HG03039 (cell line): ENCODE measurements around the gene MMP27.
A peak's percentile ranks its signal among the peaks of the same experiment; 100 is the strongest.
"Not testable (repeated sequence)": the region's sequence is repeated elsewhere in the genome, so short reads cannot be mapped to it uniquely, and the experiment has no call there.

ENCODE experiments used
- ATAC-seq: cut with Tn5 transposase; IDR thresholded peaks from one replicate; pipeline ENCODE4 v1.9.1; 2021; ENCODE audit warnings: mild to moderate bottlenecking, moderate library complexity; ENCODE audit not compliant: unreplicated experiment

MMP27 gene, protein sequence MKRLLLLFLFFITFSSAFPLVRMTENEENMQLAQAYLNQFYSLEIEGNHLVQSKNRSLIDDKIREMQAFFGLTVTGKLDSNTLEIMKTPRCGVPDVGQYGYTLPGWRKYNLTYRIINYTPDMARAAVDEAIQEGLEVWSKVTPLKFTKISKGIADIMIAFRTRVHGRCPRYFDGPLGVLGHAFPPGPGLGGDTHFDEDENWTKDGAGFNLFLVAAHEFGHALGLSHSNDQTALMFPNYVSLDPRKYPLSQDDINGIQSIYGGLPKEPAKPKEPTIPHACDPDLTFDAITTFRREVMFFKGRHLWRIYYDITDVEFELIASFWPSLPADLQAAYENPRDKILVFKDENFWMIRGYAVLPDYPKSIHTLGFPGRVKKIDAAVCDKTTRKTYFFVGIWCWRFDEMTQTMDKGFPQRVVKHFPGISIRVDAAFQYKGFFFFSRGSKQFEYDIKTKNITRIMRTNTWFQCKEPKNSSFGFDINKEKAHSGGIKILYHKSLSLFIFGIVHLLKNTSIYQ

DNA sequence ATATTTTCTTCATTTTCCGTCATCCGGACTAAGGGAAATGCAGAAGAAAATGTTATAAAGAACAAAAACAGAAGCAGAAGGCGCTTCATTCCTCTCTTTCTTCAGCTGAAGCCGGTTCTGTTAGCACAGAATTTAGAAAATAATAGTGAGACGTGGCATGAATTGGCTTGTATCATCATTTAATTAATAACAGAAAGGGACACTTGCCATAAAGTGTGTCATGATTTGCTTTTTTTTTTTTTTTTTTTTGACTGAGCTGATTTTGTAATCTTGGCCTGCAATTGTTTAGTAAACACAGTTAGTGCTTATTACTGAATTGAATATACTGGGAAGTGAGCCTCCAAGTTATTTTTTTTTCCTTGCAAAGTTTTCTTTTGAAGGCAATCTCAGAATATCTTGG lies at the start of gene MMP27:
TSS of gene MMP27 (minus strand) at position 144 of the 400 bp plus-strand sequence. CDS start at position 89, 55 bp downstream.
- ATAC-seq, result no peak

DNA sequence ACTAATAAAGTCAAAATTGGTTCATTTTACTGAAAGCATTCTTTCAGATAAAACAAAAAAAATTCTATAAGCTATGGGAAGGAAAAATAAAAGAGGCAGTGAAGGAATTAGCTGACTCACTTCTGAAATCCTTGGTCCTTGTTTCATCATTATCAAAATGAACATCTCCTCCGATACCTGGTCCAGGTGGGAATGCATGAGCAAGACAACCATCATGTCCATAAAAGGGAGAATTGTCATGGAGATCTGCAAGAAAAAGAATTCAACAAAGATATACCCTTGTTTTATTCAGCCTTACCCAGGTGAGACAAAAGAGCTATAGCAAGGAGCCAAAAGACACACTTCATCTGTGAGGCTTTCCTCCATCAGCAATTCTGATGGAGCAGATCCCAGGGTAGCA lies 47.7 kb upstream of the MMP27 start:
- no peak for ATAC-seq

DNA sequence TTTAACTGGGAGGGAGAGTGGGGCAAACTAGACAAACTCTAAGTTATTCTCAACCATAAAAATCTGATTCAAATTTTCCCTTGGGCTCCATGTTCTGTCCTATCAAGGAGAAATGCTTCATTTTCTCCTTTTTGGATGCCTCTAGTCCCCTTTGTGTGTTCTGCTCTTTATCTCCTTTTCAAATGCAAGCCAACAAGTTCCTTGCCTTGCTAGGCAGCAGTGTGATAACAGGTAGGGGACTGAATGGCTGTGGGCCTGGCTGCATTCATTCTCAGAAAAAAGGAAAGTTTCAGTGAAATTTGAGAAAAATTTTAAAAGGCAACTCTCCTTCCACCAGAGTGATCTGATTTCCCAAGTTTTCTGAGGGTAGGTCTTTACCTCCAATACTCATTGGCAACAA lies 46.1 kb upstream of the MMP27 start:
- ATAC-seq, result no peak

DNA sequence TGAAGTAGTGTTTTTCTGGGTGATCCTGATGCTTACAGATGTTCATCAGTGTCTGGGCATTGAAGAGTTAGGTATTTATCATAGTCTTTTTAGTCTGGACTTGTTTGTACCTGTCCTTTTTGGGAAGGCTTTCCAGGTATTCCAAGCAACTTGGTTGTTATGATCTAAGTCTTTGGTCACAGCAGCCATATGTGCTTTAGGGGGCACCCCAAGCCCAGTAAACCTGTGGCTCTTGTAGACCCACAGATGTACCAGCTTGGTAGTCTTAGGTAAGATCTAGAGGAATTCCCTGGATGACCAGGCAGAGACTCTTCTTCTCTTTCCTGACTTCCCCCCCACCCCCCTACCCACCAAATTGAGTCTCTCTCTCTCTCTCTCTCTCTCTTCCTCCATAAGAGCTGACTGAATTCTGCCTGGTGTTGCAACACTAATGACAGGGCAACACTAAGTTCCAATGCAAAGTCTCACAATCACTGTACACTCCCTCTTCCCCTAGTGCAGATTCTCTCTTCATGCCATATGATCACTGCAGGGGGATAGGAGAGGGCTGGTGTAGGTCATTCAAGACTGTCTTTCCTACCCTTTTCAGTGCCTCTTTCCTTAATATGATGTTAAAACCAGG lies 43.6 kb upstream of the MMP27 start:
- ATAC-seq, result no peak

DNA sequence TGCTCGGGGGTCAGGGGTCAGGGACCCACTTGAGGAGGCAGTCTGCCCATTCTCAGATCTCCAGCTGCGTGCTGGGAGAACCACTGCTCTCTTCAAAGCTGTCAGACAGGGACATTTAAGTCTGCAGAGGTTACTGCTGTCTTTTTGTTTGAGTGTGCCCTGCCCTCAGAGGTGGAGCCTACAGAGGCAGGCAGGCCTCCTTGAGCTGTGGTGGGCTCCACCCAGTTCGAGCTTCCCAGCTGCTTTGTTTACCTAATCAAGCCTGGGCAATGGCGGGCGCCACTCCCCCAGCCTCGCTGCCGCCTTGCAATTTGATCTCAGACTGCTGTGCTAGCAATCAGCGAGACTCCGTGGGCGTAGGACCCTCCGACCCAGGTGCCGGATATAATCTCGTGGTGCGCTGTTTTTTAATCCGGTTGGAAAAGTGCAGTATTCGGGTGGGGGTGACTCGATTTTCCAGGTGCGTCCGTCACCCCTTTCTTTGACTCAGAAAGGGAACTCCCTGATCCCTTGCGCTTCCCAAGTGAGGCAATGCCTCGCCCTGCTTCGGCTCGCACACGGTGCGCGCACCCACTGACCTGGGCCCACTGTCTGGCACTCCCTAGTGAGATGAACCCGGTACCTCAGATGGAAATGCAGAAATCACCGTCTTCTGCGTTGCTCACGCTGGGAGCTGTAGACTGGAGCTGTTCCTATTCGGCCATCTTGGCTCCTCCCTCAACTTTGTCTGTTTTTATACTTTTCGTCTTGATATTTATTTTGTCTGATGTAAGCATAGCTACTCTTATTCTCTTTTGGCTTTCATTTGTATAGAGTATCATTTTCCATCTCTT lies 41.4 kb upstream of the MMP27 start:
- ATAC-seq, result not testable (repeated sequence)

DNA sequence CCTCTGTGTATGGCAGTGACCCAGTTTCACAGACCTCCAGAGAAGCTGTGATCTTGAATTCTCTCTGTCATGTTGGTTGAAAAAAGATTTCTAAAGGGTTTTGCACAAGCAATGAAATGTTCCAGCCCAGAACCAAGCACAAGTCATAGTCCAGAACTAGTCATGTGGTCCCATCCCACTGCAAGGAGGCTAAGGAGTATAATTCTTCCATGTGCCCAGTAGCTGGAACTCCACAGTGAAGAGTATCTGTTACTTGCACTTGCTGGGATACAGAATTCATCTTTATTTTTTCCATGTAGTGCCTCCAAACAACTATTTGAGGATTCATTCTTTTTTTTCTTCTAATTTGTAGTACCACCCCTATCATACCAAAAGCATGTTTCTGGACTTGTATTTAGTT lies 29.1 kb upstream of the MMP27 start:
- ATAC-seq, result no peak

DNA sequence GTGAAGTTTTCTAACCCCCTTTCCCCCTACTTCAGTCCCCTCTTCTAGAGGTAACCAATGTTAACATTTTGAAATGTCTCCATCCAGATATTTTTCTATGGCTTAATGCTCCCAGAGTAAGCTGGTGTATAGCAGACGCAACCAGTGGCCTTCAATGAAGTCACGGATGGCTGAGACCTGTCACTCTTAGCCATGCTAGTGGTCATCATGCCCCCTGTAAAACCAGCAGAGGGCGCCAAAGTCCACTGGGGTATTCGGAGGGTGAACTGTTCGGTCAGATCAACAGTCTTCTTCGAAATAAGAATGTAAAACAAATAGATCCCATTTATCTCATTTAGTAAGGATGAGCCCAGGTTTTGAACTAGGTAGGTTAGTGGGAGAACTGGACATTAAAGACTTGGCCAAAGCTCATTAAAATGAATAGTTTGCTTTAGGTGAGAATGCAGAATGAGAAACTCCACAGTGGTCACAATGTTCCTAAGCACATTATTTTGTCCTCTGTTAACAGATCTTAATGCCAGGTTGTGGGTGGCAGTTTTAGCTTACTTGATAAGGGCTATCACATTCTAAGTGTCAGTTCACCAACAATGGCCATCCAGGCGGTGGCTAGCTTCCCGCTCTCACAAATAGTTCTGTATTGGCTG lies 27.8 kb upstream of the MMP27 start:
- peak; percentile 88 for ATAC-seq

DNA sequence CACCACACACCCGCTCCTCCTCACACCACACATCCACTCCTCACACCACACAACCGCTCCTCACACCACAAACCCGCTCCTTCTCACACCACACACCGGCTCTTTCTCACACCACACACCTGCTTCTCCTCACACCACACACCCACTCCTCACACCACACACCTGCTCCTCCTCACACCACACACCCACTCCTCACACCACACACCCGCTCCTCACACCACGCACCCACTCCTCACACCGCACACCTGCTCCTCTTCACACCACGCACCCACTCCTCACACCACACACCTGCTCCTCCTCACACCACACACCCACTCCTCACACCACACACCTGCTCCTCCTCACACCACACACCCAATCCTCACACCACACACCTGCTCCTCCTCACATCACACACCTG lies 25.4 kb upstream of the MMP27 start:
- not testable (repeated sequence) for ATAC-seq

DNA sequence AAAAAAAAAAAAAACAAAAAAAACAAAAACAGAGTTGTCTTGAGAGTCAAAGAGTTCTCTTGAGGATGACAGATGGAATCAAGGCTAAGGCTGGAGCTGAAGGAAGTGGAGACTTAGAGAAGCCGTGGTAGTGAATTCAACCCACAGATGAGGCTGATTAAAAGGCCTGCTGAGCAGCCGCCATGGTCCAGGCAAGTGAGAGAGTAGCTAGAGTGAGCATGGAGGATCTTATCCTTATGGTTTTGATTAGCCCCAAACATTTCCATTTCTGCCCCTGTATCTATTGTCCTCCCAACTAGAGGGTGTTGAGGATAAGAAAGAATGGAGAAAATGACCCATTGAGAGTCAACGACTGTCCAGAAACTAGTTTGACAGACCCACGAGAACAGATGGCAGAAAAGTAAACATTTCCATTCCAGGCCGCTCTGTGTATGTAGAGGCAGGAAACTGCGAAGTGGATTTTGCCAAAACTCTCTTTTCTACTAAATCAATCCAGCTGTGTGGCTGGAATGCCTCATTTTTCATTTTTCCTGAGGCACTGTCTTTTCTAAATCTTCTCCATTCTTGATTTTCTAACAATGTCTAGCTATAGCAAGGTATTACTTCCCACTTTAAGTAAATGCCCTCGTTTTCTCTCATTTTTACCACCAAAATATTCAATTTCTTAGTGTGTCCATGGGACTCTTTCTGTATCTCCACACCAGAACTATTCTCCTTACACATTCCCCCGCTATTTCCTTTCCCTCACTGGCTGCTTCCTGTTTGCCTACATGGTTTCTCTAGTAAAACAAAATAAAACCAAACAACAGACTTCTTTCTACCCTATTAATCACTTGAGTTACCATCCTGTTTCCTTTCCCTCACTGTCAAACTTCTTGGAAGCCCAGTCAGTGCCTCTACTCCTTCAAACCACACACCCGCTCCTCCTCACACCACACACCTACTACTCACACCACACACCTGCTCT lies 24.6 kb upstream of the MMP27 start:
- ATAC-seq, result no peak

DNA sequence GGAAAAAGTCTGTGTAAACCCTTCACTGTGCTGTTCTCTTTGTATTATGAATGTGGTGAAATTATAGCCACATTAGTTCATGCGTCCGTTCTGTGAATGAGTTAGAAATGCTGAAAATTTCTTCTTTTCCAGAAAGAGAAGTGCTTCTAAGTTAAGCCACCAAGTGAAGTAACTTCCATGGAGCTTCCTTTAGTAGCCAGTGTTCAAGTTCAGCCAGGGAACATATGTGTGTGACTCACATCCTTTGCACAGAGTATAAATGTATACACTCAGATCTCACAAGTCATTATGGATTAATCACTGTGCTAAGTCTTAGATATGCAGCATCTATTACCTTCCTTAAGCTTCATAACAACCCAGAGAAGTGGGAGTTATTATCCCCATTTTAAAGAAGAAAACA lies 22.3 kb upstream of the MMP27 start:
- ATAC-seq, result no peak

DNA sequence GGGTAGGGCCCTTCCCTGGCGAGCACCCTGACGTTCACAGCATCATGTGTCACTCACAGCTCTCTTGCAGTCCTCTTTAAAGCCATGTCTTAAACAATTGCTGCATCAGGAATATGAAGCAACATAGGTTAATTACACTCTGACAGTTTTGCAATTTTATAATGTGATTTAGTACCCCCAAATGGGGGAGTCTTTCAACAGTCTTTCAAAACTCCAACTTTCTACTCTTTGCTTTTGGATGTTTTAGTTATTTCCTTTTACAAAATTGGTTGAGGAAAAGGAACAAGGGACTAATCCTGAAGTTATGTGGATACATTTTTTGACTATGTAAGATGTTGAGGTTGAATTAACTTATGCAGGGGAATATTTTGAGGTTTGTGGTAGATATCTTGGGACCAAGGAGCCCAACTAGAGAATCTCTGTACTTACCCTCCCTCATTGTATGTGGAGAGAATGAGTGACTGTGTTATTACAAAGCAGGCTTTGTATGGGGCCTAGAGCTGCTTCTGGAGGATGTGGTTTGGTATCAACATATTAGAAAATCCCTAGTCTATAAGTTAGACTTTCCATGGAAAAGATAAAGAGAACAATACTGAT lies 19.4 kb upstream of the MMP27 start, which contains the start of gene MMP8:
TSS of gene MMP8 (minus strand) at position 51 of the 597 bp plus-strand sequence. CDS start 99 bp downstream, outside the sequence.
- no peak for ATAC-seq

DNA sequence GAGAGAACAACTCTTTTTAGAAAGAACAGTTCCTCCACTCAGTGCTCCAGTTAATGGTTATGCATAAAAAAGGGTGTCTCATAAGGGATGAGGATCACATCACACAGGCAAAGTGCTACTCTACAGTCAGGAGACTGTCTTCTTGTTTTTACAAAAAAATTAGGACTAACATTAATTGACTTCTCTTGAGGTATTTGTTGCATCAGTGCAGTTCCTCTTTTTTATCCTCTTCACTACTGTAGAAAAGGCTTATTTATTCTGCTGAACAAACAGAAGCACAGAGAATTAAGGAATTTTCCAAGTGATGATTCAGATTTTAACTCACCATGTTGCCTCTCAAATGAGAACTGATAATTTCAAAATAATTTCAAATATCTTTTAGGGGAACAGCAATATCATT lies 17.3 kb upstream of the MMP27 start:
- ATAC-seq, result no peak

DNA sequence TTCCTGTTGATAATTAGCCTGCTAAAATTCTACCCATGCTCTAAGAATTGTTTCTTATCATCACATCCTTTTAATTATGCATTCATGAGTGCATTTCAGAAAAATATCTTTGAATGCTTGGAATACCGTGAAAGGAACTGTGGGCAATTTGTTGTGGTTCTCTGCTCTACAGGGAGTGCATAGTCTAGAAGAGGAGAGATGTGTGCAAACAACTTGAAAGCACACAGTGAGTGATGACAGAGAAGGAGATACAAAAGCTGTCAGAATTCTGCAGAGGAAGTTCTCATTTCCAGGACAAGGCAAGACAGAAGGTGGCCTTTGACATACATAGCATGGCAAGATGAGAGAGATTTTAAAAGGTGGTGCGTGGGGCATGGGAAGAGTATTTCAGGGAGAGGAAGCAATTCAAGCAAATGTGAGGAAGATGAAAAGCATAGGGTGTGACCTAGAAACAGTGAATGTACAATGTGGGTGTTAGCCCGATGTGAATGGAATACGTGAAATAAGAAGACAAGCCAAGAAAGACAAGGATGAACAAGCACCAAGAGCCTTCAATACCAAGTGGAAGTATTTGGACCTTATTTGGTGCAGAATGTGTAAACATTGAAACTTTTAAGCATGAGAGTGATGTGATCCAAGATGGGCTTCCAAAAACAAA lies 14.2 kb upstream of the MMP27 start:
- no peak for ATAC-seq

DNA sequence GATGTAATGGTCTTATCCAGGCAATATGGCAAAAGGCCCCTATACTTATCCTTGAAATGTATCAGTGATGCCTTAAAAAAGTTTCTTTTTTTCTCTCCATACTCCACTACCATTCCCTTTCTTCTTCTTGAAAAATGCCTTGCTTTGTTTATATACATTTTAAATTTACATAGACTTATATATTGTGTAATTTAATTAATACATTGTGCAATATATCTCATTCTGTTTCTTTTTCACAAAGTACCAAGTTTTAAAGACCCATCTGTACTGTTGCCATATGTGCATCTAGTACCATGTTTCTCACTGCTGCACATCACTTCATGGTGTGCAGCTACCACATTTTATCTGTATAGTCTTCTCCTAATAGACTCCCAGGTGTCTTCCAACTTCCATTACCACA lies 11.7 kb upstream of the MMP27 start:
- ATAC-seq, result no peak

DNA sequence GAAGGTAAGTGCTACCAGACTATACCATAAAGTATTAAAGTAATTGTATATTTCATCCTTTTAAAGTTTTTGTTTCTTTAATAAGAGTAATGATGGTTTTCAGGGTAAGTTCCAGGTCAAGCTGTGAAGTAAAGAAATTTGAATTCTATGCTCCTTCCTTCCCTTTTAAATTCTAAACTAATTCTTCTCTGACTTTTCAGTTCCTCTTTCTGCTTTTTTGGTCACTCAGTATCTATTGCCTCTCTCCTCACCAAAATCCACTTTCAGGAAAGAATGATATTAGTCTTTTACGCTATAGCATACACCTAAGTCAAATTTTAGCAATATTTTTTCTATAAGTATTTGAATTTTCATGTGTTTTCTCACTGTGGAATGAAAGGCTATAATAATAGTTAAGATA lies 11.0 kb upstream of the MMP27 start:
- ATAC-seq, result peak; percentile 56

DNA sequence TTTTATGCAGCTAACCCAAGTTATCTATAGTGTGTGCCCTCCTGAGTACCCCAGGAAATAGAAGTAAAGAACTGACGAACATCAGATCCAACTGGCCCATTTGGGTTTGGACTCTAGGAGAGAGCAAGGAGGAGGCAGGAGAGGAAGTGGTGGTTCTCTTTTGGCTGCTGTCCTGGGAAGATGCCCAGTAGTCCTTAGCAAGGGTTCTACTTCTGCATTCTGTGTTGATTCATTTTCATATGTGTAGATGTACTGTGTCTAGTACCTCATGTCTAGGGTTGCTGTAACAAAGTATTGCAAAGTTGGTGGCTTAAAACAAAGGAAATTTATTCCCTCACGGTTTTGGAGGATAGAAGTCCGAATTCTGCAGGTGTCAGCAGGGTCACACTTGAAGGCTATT lies 6.6 kb upstream of the MMP27 start:
- no peak for ATAC-seq

DNA sequence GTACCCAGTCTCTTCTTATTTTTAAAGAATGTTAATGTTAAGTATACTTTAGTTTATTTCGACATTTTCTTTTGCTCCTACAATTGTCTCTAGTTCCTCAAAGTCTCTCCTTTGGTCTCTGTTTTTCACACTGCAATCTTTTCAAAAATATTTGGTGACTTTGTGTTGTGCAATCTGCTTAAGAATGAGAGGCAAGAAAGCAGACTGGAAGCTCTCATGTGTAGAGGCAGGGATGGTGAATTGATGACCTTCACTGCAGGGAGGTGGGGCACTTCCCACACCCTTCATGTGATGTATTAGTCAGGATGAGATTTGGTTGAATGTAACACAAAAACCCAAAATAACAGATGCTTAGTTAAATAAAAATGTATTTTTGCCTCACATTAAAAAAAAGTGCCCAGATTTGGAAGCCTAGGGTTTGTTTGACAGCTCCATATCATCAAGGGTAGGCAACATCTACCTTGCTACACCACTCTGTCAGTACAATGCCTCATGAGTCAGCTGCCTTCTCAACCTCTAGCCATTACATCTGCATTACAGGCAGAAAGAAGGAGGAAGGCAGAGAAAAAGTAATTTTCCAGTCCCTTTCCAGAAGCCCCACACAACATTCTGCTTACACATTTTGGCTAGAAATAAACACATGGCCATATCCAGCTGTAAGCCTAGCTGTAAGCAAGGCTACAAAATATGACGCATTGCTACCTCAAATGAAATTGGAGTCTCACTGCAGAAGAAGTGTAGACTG lies 3.8 kb upstream of the MMP27 start:
- no peak for ATAC-seq

DNA sequence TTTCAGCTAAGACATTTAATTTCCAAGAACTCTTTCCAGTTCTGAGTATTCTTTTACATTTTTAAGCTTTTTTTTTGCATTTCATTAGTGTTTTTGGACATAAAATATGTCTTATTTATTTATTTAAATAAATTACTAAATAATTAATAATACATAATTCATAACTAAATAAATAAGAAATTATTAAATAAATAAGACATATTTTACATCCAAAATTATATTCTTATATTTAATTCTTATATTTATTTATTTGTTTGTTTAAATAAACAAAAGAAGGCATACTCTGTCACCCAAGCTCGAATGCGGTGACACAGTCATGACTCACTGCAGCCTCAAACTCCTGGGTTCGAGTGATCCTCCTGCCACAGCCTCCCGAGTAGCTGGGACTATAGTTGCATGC lies 3.1 kb upstream of the MMP27 start:
- ATAC-seq, result no peak
